Thyroid gland (tissue), 4 donors: Measurements from ENCODE around the gene OXA1L. TPM values are rescaled to one million over a fixed set of nuclear protein-coding genes. Genes with fewer than 3 reads are reported as not detected.
"Not testable (repeated sequence)": the region's sequence is repeated elsewhere in the genome, so short reads cannot be mapped to it uniquely, and the experiment has no call there.

ENCODE experiments used
- DNase-seq, 2 donors: peaks; one replicate each; pipeline ENCODE4 v3.0.0-alpha.2; 2019
- H3K27ac ChIP-seq, 3 donors: fragments of 200-600 bp; sonication (generic); 1 replicate in 2 of 3; 2 replicates in 1 of 3; pipeline ENCODE4 v1.5.1; 2016 to 2019; ENCODE audit warnings: mild to moderate bottlenecking in 1 of 3, moderate library complexity in 1 of 3
- H3K27me3 ChIP-seq: fragments of 200-600 bp; sonication (generic); one replicate; pipeline ENCODE4 v1.5.1; 2019
- H3K36me3 ChIP-seq, 2 donors: fragments of 200-600 bp; sonication (generic); one replicate each; pipeline ENCODE4 v1.5.1; 2016 to 2019
- H3K4me1 ChIP-seq, 2 donors: fragments of 200-600 bp; sonication (generic); one replicate each; pipeline ENCODE4 v1.5.1; 2017 to 2019
- H3K4me3 ChIP-seq, 3 donors: fragments of 200-600 bp; sonication (generic); replicated peaks in 1 of 3; 1 replicate in 2 of 3; 2 replicates in 1 of 3; pipeline ENCODE4 v1.5.1; 2016; ENCODE audit warnings: mild to moderate bottlenecking in 1 of 3
- H3K9me3 ChIP-seq: fragments of 200-600 bp; sonication (generic); one replicate; pipeline ENCODE4 v1.5.1; 2017
- CTCF ChIP-seq, 6 experiments: fragments of 200-600 bp in 3 of 6; fragments of 450-650 bp in 3 of 6; sonication (generic) in 3 of 6; IDR thresholded peaks; one replicate each; pipeline ENCODE4 v1.5.1; 2016 to 2019; ENCODE audit warnings: antibody characterized with exemption in 6 of 6, mild to moderate bottlenecking in 2 of 6, inconsistent platforms in 1 of 6, moderate library complexity in 1 of 6
- POLR2A ChIP-seq, 2 donors: fragments of 450-650 bp; IDR thresholded peaks; one replicate each; pipeline ENCODE4 v1.6.1; 2017; ENCODE audit warnings: antibody characterized with exemption in 2 of 2, mild to moderate bottlenecking in 2 of 2, moderate library complexity in 1 of 2
- WGBS, 2 donors: methylation state at CpG; one replicate each; pipeline ENCODE4 v1.1.5; 2017; 5-methylcytosine and 5-hydroxymethylcytosine counted together
- intact Hi-C: fragments of 100-400 bp; cut with DNase I; formaldehyde crosslinking; loops from one replicate; pipeline ENCODE4 v1.15.1; 2023
- total RNA-seq, 4 donors: library from RNA; depleted of rRNA; stranded (reverse); fragments of >200 nt; gene quantifications; one replicate each; pipeline ENCODE4 v1.2.3, GENCODE V29; 2016

The OXA1L gene
- total RNA-seq, 4 donors from 2014 or later, result 104 to 131 (median 117) TPM

GRCh38 chr14:22752422-22752821 lies 14.1 kb upstream of the OXA1L start:
- H3K4me3 ChIP-seq, result no peak overlapping the region
- no peaks in the 10 kb centered on the region for H3K27me3 ChIP-seq
- no peaks in the 10 kb centered on the region for H3K4me1 ChIP-seq
- intact Hi-C loops, result no loop called here
- no peaks in the 10 kb centered on the region for H3K36me3 ChIP-seq
- no peak overlapping the region for H3K27ac ChIP-seq
- DNase-seq, result no peak
- 75 to 84% methylated on average over 8 of the region's 8 CpGs for WGBS, 2 donors
- H3K9me3 ChIP-seq, result no peaks in the 10 kb centered on the region
- TF ChIP-seq CTCF (IDR thresholded peaks at IDR 0.05) (no peak), POLR2A (IDR thresholded peaks at IDR 0.05) (no peak)

- no peaks in the 10 kb centered on the region for H3K4me1 ChIP-seq
- 63 to 72% methylated on average over 6 of the region's 6 CpGs for WGBS, 2 donors
- no peaks in the 10 kb centered on the region for H3K9me3 ChIP-seq
- no peak for DNase-seq
- no peaks in the 10 kb centered on the region for H3K27me3 ChIP-seq
- intact Hi-C loops, result no loop called here
- no peak overlapping the region for H3K4me3 ChIP-seq
- no peak for TF ChIP-seq POLR2A (IDR thresholded peaks at IDR 0.05)
- no peak for TF ChIP-seq CTCF (IDR thresholded peaks at IDR 0.05)
- no peaks in the 10 kb centered on the region for H3K36me3 ChIP-seq
- H3K27ac ChIP-seq, result no peak overlapping the region
These were observed 12.9 kb upstream of the OXA1L start for GRCh38 chr14:22753586-22753985.

GRCh38 chr14:22757972-22758650 lies 8.4 kb upstream of the OXA1L start:
- H3K4me1 ChIP-seq, H3K4me3 ChIP-seq, intact Hi-C loops, H3K9me3 ChIP-seq, H3K36me3 ChIP-seq, H3K27me3 ChIP-seq, DNase-seq, H3K27ac ChIP-seq: not testable (repeated sequence)
- WGBS, 2 donors, result 90 to 96% methylated on average over 10 of the region's 10 CpGs

- Histone ChIP-seq H3K4me3 (no peak overlapping the region), H3K36me3 (no peaks in the 10 kb centered on the region), H3K27ac (no peak overlapping the region), H3K4me1 (peaks cover 6 to 9% of the 10 kb centered on the region in 2 donors), H3K9me3 (no peaks in the 10 kb centered on the region), H3K27me3 (no peaks in the 10 kb centered on the region)
- WGBS, 2 donors, result 90% methylated on average over 1 of the region's 1 CpG
- TF ChIP-seq POLR2A (IDR thresholded peaks at IDR 0.05), result no peak
- TF ChIP-seq CTCF (IDR thresholded peaks at IDR 0.05), result no peak
- intact Hi-C loops, result no loop called here
- DNase-seq, result no peak
These were observed 4.8 kb upstream of the OXA1L start for GRCh38 chr14:22761734-22762133.

DNA sequence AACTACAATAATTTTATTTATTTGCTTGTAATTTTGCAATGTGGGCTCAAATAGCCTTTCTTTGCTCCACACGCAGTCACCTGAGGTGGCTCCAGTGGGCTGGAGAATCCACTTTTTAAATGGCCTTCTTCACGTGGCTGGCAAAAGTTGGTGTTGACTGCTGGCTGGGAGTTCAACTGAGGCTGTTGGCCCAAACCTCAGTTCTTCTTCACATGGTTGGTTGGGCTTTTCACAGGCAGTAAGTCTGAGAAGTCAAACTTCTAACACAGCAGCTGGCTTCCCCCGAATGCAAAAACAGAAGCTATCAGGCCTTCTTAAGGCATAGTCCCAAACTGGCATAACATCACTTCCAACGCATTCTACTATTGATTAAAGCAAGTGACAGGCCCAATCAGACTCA lies 2.1 kb upstream of the OXA1L start:
- DNase-seq, result no peak
- intact Hi-C loops, result no loop called here
- peaks cover 14 to 19% of the 10 kb centered on the region in 2 donors for H3K4me1 ChIP-seq
- H3K27ac ChIP-seq, result no peak overlapping the region
- H3K9me3 ChIP-seq, result no peaks in the 10 kb centered on the region
- TF ChIP-seq CTCF (IDR thresholded peaks at IDR 0.05) (no peak), POLR2A (IDR thresholded peaks at IDR 0.05) (no peak)
- no peak overlapping the region for H3K4me3 ChIP-seq
- WGBS, 2 donors, result 66 to 88% methylated on average over 4 of the region's 4 CpGs
- H3K27me3 ChIP-seq, result no peaks in the 10 kb centered on the region
- H3K36me3 ChIP-seq, result peaks cover under 1 to 3% of the 10 kb centered on the region in 2 donors
